ENCODE measurements around the gene EPSTI1. TPM values are rescaled to one million over a fixed set of nuclear protein-coding genes. Genes with fewer than 3 reads are reported as not detected.
"Not testable (repeated sequence)": the region's sequence is repeated elsewhere in the genome, so short reads cannot be mapped to it uniquely, and the experiment has no call there.

The EPSTI1 gene
- total RNA-seq, 1 experiment from 2014 or later: not detected

- no peaks in the 10 kb centered on the region for H3K9me3 Mint-ChIP-seq (ENCODE audit: unreplicated experiment)
- ChIA-PET CTCF (interaction anchor here (0.6 to 1.6 kb wide), 2 partner anchors 9 to 23 kb away, joined by 3 to 4 read pairs; no protein-coding TSS in a partner anchor), POLR2A (no interaction called here)
- no peak overlapping the region for H3K4me3 Mint-ChIP-seq (ENCODE audit: unreplicated experiment)
- no peak overlapping the region for H3K27ac Mint-ChIP-seq (ENCODE audit: low read depth, unreplicated experiment)
- BruUV-seq (replicated peaks): no TSS peak
- peaks cover 18% of the 10 kb centered on the region for H3K4me1 Mint-ChIP-seq (ENCODE audit: insufficient read depth, unreplicated experiment)
- H3K36me3 Mint-ChIP-seq (ENCODE audit: insufficient read depth, unreplicated experiment): no peaks in the 10 kb centered on the region
- no peaks in the 10 kb centered on the region for H3K27me3 Mint-ChIP-seq (ENCODE audit: insufficient read depth, unreplicated experiment)
- TF ChIP-seq CTCF (IDR thresholded peaks at IDR 0.05; ENCODE audit: unreplicated experiment): no peak
- no peak for DNase-seq (ENCODE audit: unreplicated experiment)
- intact Hi-C loops (cut with micrococcal nuclease): loop anchor here (10.0 kb wide), 1 partner anchor 98 kb away; no protein-coding TSS in a partner anchor
Observed at GRCh38 chr13:42992764-42993122, 702 bp upstream of the EPSTI1 start.

- BruUV-seq (replicated peaks); H3K4me3 Mint-ChIP-seq (ENCODE audit: unreplicated experiment); H3K36me3 Mint-ChIP-seq (ENCODE audit: insufficient read depth, unreplicated experiment); H3K27ac Mint-ChIP-seq (ENCODE audit: low read depth, unreplicated experiment); H3K9me3 Mint-ChIP-seq (ENCODE audit: unreplicated experiment); H3K27me3 Mint-ChIP-seq (ENCODE audit: insufficient read depth, unreplicated experiment); POLR2A ChIA-PET; H3K4me1 Mint-ChIP-seq (ENCODE audit: insufficient read depth, unreplicated experiment); DNase-seq (ENCODE audit: unreplicated experiment): not testable (repeated sequence)
- intact Hi-C loops (cut with micrococcal nuclease): loop anchor here (10.0 kb wide), 1 partner anchor 97 kb away; no protein-coding TSS in a partner anchor
- CTCF ChIA-PET: interaction anchor here (1.1 to 1.3 kb wide), 2 partner anchors 23 to 331 kb away, joined by 3 to 5 read pairs; no protein-coding TSS in a partner anchor
Observed at GRCh38 chr13:42991233-42991897, 676 bp downstream of the EPSTI1 start.

- no peaks in the 10 kb centered on the region for H3K36me3 Mint-ChIP-seq (ENCODE audit: insufficient read depth, unreplicated experiment)
- no peak for DNase-seq (ENCODE audit: unreplicated experiment)
- TF ChIP-seq CTCF (IDR thresholded peaks at IDR 0.05; ENCODE audit: unreplicated experiment): no peak
- H3K4me3 Mint-ChIP-seq (ENCODE audit: unreplicated experiment): no peak overlapping the region
- CTCF ChIA-PET: interaction anchor here (1.1 to 1.4 kb wide), 3 partner anchors 21 to 331 kb away, joined by 3 to 5 read pairs (median 3); no protein-coding TSS in a partner anchor
- H3K27ac Mint-ChIP-seq (ENCODE audit: low read depth, unreplicated experiment): no peak overlapping the region
- H3K4me1 Mint-ChIP-seq (ENCODE audit: insufficient read depth, unreplicated experiment): peaks cover under 1% of the 10 kb centered on the region
- no peaks in the 10 kb centered on the region for H3K27me3 Mint-ChIP-seq (ENCODE audit: insufficient read depth, unreplicated experiment)
- intact Hi-C loops (cut with micrococcal nuclease): loop anchor here (10.0 kb wide), 1 partner anchor 96 kb away; no protein-coding TSS in a partner anchor
- H3K9me3 Mint-ChIP-seq (ENCODE audit: unreplicated experiment): no peaks in the 10 kb centered on the region
- BruUV-seq (replicated peaks): no TSS peak
- POLR2A ChIA-PET: interaction anchor here (0.7 kb wide), 2 partner anchors 15 to 63 kb away, joined by 3 read pairs; no protein-coding TSS in a partner anchor
Observed at GRCh38 chr13:42990291-42991232, 1.5 kb downstream of the EPSTI1 start.

- no peak overlapping the region for H3K4me3 Mint-ChIP-seq (ENCODE audit: unreplicated experiment)
- no peaks in the 10 kb centered on the region for H3K9me3 Mint-ChIP-seq (ENCODE audit: unreplicated experiment)
- H3K27me3 Mint-ChIP-seq (ENCODE audit: insufficient read depth, unreplicated experiment): no peaks in the 10 kb centered on the region
- CTCF ChIA-PET: interaction anchor here (1.0 to 1.9 kb wide), 2 partner anchors 15 to 17 kb away, joined by 3 to 12 read pairs; no protein-coding TSS in a partner anchor
- intact Hi-C loops (cut with micrococcal nuclease): no loop called here
- no peak for TF ChIP-seq CTCF (IDR thresholded peaks at IDR 0.05; ENCODE audit: unreplicated experiment)
- DNase-seq (ENCODE audit: unreplicated experiment): no peak
- H3K36me3 Mint-ChIP-seq (ENCODE audit: insufficient read depth, unreplicated experiment): no peaks in the 10 kb centered on the region
- peaks cover 8% of the 10 kb centered on the region for H3K4me1 Mint-ChIP-seq (ENCODE audit: insufficient read depth, unreplicated experiment)
- no peak overlapping the region for H3K27ac Mint-ChIP-seq (ENCODE audit: low read depth, unreplicated experiment)
- POLR2A ChIA-PET: interaction anchor here (0.6 to 1.4 kb wide), 3 partner anchors 14 to 556 kb away, joined by 3 to 4 read pairs (median 3); no protein-coding TSS in a partner anchor
- BruUV-seq (replicated peaks): no TSS peak
Observed at GRCh38 chr13:42986176-42986574, 5.9 kb downstream of the EPSTI1 start.
